Upper lobe of right lung (tissue), 1 donor: ENCODE data around the gene RASL10A. TPM values are rescaled to one million over a fixed set of nuclear protein-coding genes. Genes with fewer than 3 reads are reported as not detected.

Source experiments
- ATAC-seq: fragments of 200-7000 bp; cut with Tn5 transposase; one replicate; pipeline ENCODE4 v1.9.1; 2020; ENCODE audit warnings: mild to moderate bottlenecking, moderate library complexity
- DNase-seq: peaks from one replicate; pipeline ENCODE4 v3.0.0-alpha.2; 2020
- H3K27ac ChIP-seq: fragments of 200-600 bp; one replicate; pipeline ENCODE4 v1.8.0; 2022
- H3K27me3 ChIP-seq: fragments of 200-600 bp; one replicate; pipeline ENCODE4 v1.8.0; 2022; ENCODE audit warnings: mild to moderate bottlenecking
- H3K36me3 ChIP-seq: fragments of 200-600 bp; one replicate; pipeline ENCODE4 v1.8.0; 2022
- H3K4me1 ChIP-seq: fragments of 200-600 bp; one replicate; pipeline ENCODE4 v1.8.0; 2022
- H3K4me3 ChIP-seq: fragments of 200-600 bp; one replicate; pipeline ENCODE4 v1.8.0; 2022; ENCODE audit warnings: mild to moderate bottlenecking
- H3K9me3 ChIP-seq: fragments of 200-600 bp; one replicate; pipeline ENCODE4 v1.8.0; 2022
- intact Hi-C: fragments of 100-400 bp; cut with DNase I; formaldehyde crosslinking; loops from one replicate; pipeline ENCODE4 v1.11.0; 2022
- total RNA-seq: library from RNA; stranded (reverse); fragmentation: NEBNext Ultra II Directional; extraction: Animal tissue kit (Norgen Biotek cat#: 25700); gene quantifications from one replicate; pipeline ENCODE4 v1.2.1, GENCODE V29; 2021
- TF ChIP-seq, protein P1 (sequence below): fragments of 200-600 bp; IDR thresholded peaks from one replicate; pipeline ENCODE4 v1.8.0; 2022; ENCODE audit warnings: antibody characterized with exemption
- donor health status: DM: no; HTN: yes; CAD: no; lungs with severe emphysema.

Gene RASL10A
- total RNA-seq, 1 donor from 2014 or later, result 0.72 TPM

DNA sequence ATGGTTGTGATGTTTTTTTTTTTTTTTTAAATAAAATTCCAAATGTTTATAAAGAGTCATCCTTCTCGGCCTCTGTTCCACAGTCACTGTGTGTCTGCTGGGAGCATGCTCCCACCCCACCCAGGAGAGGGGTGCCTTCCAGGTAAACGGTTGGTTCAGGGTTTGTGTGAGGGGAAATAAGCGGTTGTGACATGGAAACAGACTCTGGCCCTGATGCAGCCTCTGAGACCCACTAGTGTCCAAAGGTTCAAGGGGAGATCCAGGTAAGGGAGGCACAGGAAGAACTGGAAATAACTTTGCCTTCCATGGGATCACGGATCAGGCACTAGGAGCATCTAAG is 15.1 kb downstream of the RASL10A start:
- H3K9me3 ChIP-seq, result no peaks in the 10 kb centered on the region
- no peak overlapping the region for H3K27ac ChIP-seq
- ATAC-seq (no peak), DNase-seq (no peak)
- H3K4me1 ChIP-seq, result peaks cover 16% of the 10 kb centered on the region
- H3K4me3 ChIP-seq, result no peak overlapping the region
- TF ChIP-seq, protein P1, sequence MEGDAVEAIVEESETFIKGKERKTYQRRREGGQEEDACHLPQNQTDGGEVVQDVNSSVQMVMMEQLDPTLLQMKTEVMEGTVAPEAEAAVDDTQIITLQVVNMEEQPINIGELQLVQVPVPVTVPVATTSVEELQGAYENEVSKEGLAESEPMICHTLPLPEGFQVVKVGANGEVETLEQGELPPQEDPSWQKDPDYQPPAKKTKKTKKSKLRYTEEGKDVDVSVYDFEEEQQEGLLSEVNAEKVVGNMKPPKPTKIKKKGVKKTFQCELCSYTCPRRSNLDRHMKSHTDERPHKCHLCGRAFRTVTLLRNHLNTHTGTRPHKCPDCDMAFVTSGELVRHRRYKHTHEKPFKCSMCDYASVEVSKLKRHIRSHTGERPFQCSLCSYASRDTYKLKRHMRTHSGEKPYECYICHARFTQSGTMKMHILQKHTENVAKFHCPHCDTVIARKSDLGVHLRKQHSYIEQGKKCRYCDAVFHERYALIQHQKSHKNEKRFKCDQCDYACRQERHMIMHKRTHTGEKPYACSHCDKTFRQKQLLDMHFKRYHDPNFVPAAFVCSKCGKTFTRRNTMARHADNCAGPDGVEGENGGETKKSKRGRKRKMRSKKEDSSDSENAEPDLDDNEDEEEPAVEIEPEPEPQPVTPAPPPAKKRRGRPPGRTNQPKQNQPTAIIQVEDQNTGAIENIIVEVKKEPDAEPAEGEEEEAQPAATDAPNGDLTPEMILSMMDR, result no peak
- intact Hi-C loops, result no loop called here
- H3K36me3 ChIP-seq, result peaks cover 57% of the 10 kb centered on the region
- H3K27me3 ChIP-seq, result no peaks in the 10 kb centered on the region

DNA sequence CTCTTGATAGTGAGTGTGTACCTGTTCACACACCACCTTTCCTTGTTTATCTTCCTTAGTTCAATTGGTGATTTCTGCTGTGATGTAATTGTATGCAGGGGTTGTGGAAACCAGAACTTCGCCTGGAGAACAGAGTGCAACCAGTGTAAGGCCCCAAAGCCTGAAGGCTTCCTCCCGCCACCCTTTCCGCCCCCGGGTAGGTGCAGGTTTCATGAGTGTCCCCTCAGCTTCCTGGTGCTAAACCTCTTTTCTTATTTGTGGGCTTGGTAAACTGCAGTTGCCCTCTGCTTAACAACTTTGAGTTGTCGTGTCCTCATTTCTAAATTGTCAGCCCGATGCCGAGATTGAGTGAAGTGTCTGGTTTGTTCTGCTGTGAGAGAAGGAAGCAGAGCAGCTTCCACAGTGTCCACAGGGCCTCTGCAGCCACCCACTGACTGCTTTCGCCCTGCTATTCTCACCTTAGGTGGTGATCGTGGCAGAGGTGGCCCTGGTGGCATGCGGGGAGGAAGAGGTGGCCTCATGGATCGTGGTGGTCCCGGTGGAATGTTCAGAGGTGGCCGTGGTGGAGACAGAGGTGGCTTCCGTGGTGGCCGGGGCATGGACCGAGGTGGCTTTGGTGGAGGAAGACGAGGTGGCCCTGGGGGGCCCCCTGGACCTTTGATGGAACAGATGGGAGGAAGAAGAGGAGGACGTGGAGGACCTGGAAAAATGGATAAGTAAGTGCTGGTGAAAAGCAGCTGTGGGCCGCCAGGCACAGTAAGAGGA is 16.2 kb downstream of the RASL10A start:
- intact Hi-C loops, result no loop called here
- no peaks in the 10 kb centered on the region for H3K9me3 ChIP-seq
- no peak for DNase-seq

DNA sequence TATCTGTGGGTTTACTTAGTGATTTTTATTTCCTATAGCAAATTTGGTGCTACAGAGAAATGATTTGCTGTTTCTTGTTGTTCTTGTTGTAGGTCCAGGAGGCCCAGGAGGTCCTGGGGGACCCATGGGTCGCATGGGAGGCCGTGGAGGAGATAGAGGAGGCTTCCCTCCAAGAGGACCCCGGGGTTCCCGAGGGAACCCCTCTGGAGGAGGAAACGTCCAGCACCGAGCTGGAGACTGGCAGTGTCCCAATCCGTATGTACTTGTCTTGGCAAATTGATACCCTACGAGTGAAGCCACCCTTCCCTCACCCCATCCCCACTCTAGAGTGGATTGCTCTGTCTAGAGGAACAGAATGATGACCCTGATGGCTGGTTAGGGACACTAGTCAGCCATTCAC is 16.9 kb downstream of the RASL10A start:
- intact Hi-C loops, result no loop called here
- TF ChIP-seq, protein P1, result no peak
- DNase-seq (no peak), ATAC-seq (no peak)
- no peak overlapping the region for H3K27ac ChIP-seq
- peaks cover 75% of the 10 kb centered on the region for H3K36me3 ChIP-seq
- no peaks in the 10 kb centered on the region for H3K27me3 ChIP-seq
- no peaks in the 10 kb centered on the region for H3K9me3 ChIP-seq
- H3K4me1 ChIP-seq, result peaks cover 12% of the 10 kb centered on the region
- H3K4me3 ChIP-seq, result no peak overlapping the region

More for the DNA sequence above, 16.2 kb downstream of the RASL10A start:
- no peak for ATAC-seq
- no peak overlapping the region for H3K4me3 ChIP-seq
- no peaks in the 10 kb centered on the region for H3K27me3 ChIP-seq
- H3K4me1 ChIP-seq, result peaks cover 16% of the 10 kb centered on the region
- H3K36me3 ChIP-seq, result peaks cover 68% of the 10 kb centered on the region
- TF ChIP-seq, protein P1, result no peak
- no peak overlapping the region for H3K27ac ChIP-seq

DNA sequence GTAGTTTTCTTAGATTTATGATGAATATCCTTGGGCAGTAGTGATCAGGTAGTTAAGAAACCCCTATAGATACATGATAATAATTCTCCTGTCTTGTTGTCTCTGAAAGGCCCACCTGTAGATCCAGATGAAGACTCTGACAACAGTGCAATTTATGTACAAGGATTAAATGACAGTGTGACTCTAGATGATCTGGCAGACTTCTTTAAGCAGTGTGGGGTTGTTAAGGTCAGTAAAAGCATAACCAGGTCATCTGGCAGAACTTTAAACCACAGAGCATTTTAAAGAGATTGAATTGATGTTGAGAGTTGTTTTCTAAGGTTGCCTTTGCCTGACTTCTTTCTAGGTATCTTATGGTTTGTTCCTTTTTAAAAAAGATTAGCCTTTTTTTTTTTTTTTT is 23.1 kb downstream of the RASL10A start:
- no peaks in the 10 kb centered on the region for H3K27me3 ChIP-seq
- intact Hi-C loops, result no loop called here

DNA sequence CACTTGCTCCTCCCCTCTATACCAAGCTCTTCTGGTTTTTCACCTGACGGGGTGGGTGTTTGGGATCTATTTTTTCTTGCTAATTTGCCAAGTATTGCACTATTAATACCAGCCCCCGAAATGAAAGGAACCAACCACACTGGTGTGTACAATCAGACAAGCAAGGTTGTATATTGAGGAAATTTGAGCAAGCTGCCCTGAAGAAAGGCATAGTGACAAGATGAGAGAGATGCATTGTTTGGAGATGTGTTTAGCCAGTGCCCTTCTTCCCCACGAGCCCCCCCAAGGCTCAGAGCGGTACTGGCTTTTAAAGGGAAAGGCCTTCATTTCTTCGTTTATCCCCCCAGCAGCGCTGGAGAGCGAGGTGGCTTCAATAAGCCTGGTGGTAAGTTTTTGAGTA is 24.3 kb downstream of the RASL10A start:
- no peaks in the 10 kb centered on the region for H3K9me3 ChIP-seq
- DNase-seq, result no peak
- no peak overlapping the region for H3K4me3 ChIP-seq
- intact Hi-C loops, result no loop called here
- no peaks in the 10 kb centered on the region for H3K27me3 ChIP-seq
- H3K36me3 ChIP-seq, result peaks cover 100% of the 10 kb centered on the region
- H3K4me1 ChIP-seq, result no peaks in the 10 kb centered on the region
- H3K27ac ChIP-seq, result no peak overlapping the region
- TF ChIP-seq, protein P1, result no peak
- no peak for ATAC-seq

More for the DNA sequence above, 23.1 kb downstream of the RASL10A start:
- Histone ChIP-seq H3K4me1 (no peaks in the 10 kb centered on the region), H3K4me3 (no peak overlapping the region), H3K27ac (no peak overlapping the region), H3K9me3 (no peaks in the 10 kb centered on the region), H3K36me3 (peaks cover 100% of the 10 kb centered on the region)
- no peak for DNase-seq
- TF ChIP-seq, protein P1, result no peak
- no peak for ATAC-seq
